Testis (tissue), 2 donors: ENCODE measurements around the gene MAPRE2.

ENCODE experiments used
- CTCF ChIP-seq, 3 experiments: fragments of 450-650 bp in 2 of 3; fragments of 200-600 bp in 1 of 3; sonication (generic) in 1 of 3; IDR thresholded peaks; one replicate each; pipeline ENCODE4 v1.5.1; 2016 to 2019; ENCODE audit warnings: antibody characterized with exemption in 3 of 3, mild to moderate bottlenecking in 2 of 3, moderate library complexity in 1 of 3
- POLR2A ChIP-seq: fragments of 450-650 bp; IDR thresholded peaks from one replicate; pipeline ENCODE4 v1.6.1; 2017; ENCODE audit warnings: antibody characterized with exemption, mild to moderate bottlenecking, moderate library complexity

- TF ChIP-seq POLR2A (no peak), CTCF (IDR thresholded peaks at IDR 0.05) (no peak)
These were observed 68.8 kb downstream of the MAPRE2 start for GRCh38 chr18:35110059-35110458.
